Measurements from ENCODE around the gene FMN2. TPM values are rescaled to one million over a fixed set of nuclear protein-coding genes. Genes with fewer than 3 reads are reported as not detected.
A peak's percentile ranks its signal among the peaks of the same experiment; 100 is the strongest.

Gene FMN2
- total and polyA plus RNA-seq, 8 donors = 0.20 to 2.1 (median 1.2) TPM

DNA sequence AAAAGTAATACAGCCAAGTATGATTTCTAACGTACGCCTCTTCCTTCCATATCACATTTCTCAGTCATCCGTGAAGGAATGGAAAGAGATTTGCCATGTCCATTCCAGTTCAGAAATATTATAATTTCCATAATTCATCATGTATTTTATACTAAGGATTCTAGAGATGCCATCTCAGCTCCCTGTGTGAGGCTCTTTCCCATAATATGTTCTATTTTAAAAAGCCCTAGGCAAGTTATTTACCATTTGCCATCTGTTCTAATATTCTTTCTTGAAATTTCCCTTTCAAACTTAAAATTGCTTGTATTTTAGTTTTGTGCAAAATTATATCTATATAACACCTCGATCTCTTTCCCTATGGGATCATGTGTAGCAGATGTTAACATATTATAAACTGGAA lies 106.7 kb downstream of the FMN2 start:
- Histone ChIP-seq H3K9me3 (peaks cover 0 to 12% of the 10 kb centered on the region in 2 donors), H3K27ac (no peak overlapping the region), H3K36me3 (no peaks in the 10 kb centered on the region), H3K4me3 (no peak overlapping the region), H3K4me1 (no peaks in the 10 kb centered on the region), H3K27me3 (no peaks in the 10 kb centered on the region)
- intact Hi-C loops (cut with DNase I) = no loop called here
- DNase-seq (no peak), ATAC-seq (no peak)
- TF ChIP-seq, protein P1, sequence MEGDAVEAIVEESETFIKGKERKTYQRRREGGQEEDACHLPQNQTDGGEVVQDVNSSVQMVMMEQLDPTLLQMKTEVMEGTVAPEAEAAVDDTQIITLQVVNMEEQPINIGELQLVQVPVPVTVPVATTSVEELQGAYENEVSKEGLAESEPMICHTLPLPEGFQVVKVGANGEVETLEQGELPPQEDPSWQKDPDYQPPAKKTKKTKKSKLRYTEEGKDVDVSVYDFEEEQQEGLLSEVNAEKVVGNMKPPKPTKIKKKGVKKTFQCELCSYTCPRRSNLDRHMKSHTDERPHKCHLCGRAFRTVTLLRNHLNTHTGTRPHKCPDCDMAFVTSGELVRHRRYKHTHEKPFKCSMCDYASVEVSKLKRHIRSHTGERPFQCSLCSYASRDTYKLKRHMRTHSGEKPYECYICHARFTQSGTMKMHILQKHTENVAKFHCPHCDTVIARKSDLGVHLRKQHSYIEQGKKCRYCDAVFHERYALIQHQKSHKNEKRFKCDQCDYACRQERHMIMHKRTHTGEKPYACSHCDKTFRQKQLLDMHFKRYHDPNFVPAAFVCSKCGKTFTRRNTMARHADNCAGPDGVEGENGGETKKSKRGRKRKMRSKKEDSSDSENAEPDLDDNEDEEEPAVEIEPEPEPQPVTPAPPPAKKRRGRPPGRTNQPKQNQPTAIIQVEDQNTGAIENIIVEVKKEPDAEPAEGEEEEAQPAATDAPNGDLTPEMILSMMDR (IDR thresholded peaks at IDR 0.05) = no peak

DNA sequence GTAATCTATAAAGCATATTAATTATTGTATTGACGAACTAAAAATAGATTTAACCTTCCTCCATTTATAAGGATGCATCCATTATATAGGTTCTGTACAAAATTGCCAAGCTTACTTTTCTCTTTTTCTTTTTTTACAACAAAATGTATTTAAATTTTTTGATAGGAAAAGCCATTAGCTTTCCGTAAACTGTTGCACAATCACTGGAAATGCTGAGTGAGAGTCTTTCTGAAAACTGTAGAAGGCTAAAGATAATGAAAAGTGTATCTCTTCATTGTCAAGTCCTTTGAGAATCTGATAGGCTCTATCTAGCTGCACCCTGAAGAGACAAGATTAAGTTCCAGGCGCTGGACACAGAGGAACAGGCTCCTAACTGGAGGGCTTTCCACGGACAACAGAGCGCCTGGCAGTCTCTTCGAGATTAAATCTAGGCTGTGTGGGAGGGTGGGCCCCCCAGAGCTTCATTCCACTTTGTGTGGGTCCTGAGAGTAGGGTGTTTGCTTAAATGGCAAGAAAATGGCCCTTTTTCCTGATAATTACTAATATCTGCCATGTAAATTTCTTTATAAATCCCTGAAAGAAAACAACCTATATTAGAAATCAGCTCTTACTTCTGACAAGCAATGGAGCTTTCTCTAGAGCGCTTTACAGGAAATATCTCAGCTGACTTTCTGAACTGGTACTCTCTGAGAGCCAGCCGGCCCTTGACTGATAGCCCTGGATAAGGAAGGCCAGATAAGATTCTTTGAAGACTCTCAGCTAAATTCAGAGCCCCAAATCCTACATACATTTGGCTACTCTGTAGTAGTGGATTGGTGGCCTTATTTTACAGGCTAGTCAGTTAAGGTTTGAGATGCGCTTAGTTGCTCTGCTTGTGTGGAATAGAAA lies 108.3 kb downstream of the FMN2 start:
- Histone ChIP-seq H3K27me3 (no peaks in the 10 kb centered on the region), H3K4me1 (no peaks in the 10 kb centered on the region), H3K9me3 (peaks cover 0 to 12% of the 10 kb centered on the region in 2 donors), H3K4me3 (no peak overlapping the region), H3K27ac (peak overlapping the region in 1 of 2 donors; percentile 39), H3K36me3 (no peaks in the 10 kb centered on the region)
- ATAC-seq (peak; percentile 58), DNase-seq (peak in 1 of 4 donors; percentile 22)
- TF ChIP-seq, protein P1 (IDR thresholded peaks at IDR 0.05) = no peak
- intact Hi-C loops (cut with DNase I) = no loop called here

DNA sequence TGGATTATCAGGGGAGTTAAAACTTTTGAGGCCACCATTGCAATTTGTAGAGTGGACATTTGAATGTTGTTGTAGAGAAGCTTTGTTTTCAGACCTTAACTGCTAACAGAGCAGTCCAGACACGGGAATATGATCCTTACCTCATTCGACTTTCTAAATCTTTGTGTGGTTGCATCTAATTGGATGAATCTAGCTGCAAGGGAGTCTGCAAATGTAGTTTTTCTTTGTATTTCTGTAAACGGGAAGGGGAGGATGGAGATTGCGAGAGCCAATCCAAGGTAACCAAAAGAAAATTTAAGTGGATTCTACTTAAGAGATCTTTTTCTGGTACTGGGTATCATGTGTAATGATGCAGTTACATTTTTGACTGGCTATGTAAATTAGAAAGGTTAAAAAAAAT lies 110.2 kb downstream of the FMN2 start:
- no peaks in the 10 kb centered on the region for H3K4me1 ChIP-seq
- no peak for ATAC-seq
- intact Hi-C loops (cut with DNase I) = no loop called here
- no peak overlapping the region for H3K27ac ChIP-seq
- DNase-seq = no peak
- no peaks in the 10 kb centered on the region for H3K36me3 ChIP-seq
- H3K27me3 ChIP-seq = no peaks in the 10 kb centered on the region
- TF ChIP-seq, protein P1 (IDR thresholded peaks at IDR 0.05) = no peak
- H3K4me3 ChIP-seq = no peak overlapping the region
- peaks cover 0 to 12% of the 10 kb centered on the region in 2 donors for H3K9me3 ChIP-seq

DNA sequence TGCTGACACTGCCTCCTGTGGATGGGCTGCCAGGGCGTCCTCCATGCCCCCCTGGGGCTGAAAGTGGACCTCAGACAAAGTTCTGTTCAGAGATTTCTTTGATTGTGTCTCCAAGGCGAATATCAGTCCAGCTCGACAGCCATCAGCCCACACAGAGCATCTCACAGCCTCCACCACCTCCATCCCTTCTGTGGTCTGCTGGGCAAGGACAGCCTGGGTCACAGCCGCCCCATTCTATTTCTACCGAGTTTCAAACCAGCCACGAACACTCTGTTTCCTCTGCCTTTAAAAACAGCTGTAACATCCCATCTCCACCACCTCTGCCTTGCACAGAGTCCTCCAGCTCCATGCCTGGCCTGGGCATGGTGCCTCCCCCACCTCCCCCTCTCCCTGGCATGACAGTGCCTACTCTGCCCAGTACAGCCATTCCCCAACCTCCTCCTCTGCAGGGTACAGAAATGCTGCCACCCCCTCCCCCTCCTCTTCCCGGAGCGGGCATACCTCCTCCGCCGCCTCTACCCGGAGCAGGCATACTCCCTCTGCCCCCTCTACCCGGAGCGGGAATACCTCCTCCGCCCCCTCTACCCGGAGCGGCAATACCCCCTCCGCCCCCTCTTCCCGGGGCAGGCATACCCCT lies 115.5 kb downstream of the FMN2 start:
- TF ChIP-seq, protein P1 (IDR thresholded peaks at IDR 0.05) = no peak

DNA sequence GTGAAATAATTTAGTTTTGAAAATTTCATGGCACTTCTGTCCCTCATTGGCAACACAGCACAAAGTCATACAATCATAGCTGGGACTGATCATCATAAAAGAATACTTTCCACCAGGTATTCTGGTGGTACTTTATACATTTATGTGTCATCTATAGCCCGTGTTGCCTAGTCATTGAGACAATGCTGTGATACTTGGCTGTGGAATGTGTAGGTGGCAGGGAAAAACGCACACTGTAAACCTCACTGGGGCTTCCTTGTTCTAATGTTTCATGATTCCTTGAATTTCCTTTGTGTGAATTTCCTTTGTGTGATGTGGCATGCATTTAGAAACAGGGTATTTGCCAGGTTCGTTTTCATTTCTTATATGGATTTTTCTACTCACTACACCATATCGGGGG lies 118.3 kb downstream of the FMN2 start:
- Histone ChIP-seq H3K4me3 (no peak overlapping the region), H3K36me3 (no peaks in the 10 kb centered on the region), H3K9me3 (no peaks in the 10 kb centered on the region), H3K4me1 (no peaks in the 10 kb centered on the region), H3K27ac (no peak overlapping the region), H3K27me3 (no peaks in the 10 kb centered on the region)
- TF ChIP-seq, protein P1 (IDR thresholded peaks at IDR 0.05) = no peak
- intact Hi-C loops (cut with DNase I) = no loop called here
- ATAC-seq = no peak
- no peak for DNase-seq

More for the DNA sequence above, 115.5 kb downstream of the FMN2 start:
- Histone ChIP-seq H3K36me3 (no peaks in the 10 kb centered on the region), H3K4me3 (no peak overlapping the region), H3K27me3 (no peaks in the 10 kb centered on the region), H3K4me1 (no peaks in the 10 kb centered on the region), H3K9me3 (peaks cover 0 to 5% of the 10 kb centered on the region in 2 donors), H3K27ac (no peak overlapping the region)
- DNase-seq (no peak), ATAC-seq (no peak)
- intact Hi-C loops (cut with DNase I) = no loop called here

Data from left lung (tissue), 10 donors.